Liver (tissue), 9 donors: ENCODE results near the gene AMIGO2. TPM values are rescaled to one million over a fixed set of nuclear protein-coding genes. Genes with fewer than 3 reads are reported as not detected.

Source experiments
- DNase-seq: peaks from one replicate; pipeline ENCODE4 v3.0.0-alpha.2; 2017; ENCODE audit warnings: low spot score
- H3K27ac ChIP-seq, 2 donors: one replicate each; pipeline ENCODE4 v1.7.0; 2013; ENCODE audit warnings: inconsistent platforms in 2 of 2, low read length in 2 of 2, control low read depth in 1 of 2, low read depth in 1 of 2, mild to moderate bottlenecking in 1 of 2
- H3K27me3 ChIP-seq, 4 donors: one replicate each; pipeline versions ENCODE4 v1.6.1 to v1.7.0; 2013; ENCODE audit warnings: low read length in 3 of 4, inconsistent platforms in 1 of 4, mild to moderate bottlenecking in 1 of 4, moderate library complexity in 1 of 4; ENCODE audit not compliant: control insufficient read depth in 4 of 4, insufficient read depth in 4 of 4
- H3K36me3 ChIP-seq, 4 donors: one replicate each; pipeline versions ENCODE4 v1.6.1 to v1.7.0; 2013; ENCODE audit warnings: low read length in 3 of 4, mild to moderate bottlenecking in 3 of 4, low read depth in 1 of 4, moderate library complexity in 1 of 4; ENCODE audit not compliant: control insufficient read depth in 4 of 4, insufficient read depth in 3 of 4
- H3K4me1 ChIP-seq, 4 donors: one replicate each; pipeline versions ENCODE4 v1.6.1 to v1.7.0; 2013; ENCODE audit warnings: low read length in 3 of 4, mild to moderate bottlenecking in 3 of 4, moderate library complexity in 1 of 4; ENCODE audit not compliant: control insufficient read depth in 4 of 4, insufficient read depth in 4 of 4
- H3K4me3 ChIP-seq, 3 donors: one replicate each; pipeline versions ENCODE4 v1.6.1 to v1.7.0; 2013; ENCODE audit warnings: low read length in 3 of 3, control low read depth in 1 of 3, low read depth in 1 of 3, mild to moderate bottlenecking in 1 of 3
- H3K9ac ChIP-seq, 2 donors: one replicate each; pipeline ENCODE4 v1.7.0; 2013; ENCODE audit warnings: low read length in 2 of 2, mild to moderate bottlenecking in 2 of 2, moderate library complexity in 2 of 2, control low read depth in 1 of 2, low read depth in 1 of 2
- H3K9me3 ChIP-seq, 4 donors: one replicate each; pipeline versions ENCODE4 v1.6.1 to v1.7.0; 2013; ENCODE audit warnings: low read length in 3 of 4; ENCODE audit not compliant: control insufficient read depth in 4 of 4
- ATF3 ChIP-seq: IDR thresholded peaks from 2 replicates; pipeline ENCODE4 v1.6.1; 2016; ENCODE audit warnings: antibody characterized with exemption
- CTCF ChIP-seq: fragments of 150-350 bp; IDR thresholded peaks from 2 replicates; pipeline ENCODE4 v1.5.1; 2017; ENCODE audit warnings: improper control_type of control experiment, low read depth, low read length; ENCODE audit not compliant: missing input control
- FOXA1 ChIP-seq: IDR thresholded peaks from 2 replicates; pipeline ENCODE4 v1.6.1; 2016; ENCODE audit warnings: antibody characterized with exemption
- FOXA2 ChIP-seq: IDR thresholded peaks from 2 replicates; pipeline ENCODE4 v1.6.1; 2016; ENCODE audit warnings: antibody characterized with exemption
- GABPA ChIP-seq, 2 donors: IDR thresholded peaks in 1 of 2; conservative IDR thresholded peaks in 1 of 2; 2 replicates each; pipeline ENCODE4 v1.6.1; 2016; ENCODE audit warnings: antibody characterized with exemption in 2 of 2, mild to moderate bottlenecking in 1 of 2, moderate library complexity in 1 of 2
- HNF4A ChIP-seq, 2 donors: conservative IDR thresholded peaks; 2 replicates each; pipeline ENCODE4 v1.6.1; 2016; ENCODE audit warnings: antibody characterized with exemption in 2 of 2, mild to moderate bottlenecking in 2 of 2
- HNF4G ChIP-seq: IDR thresholded peaks from 2 replicates; pipeline ENCODE4 v1.6.1; 2016; ENCODE audit warnings: antibody characterized with exemption
- JUND ChIP-seq, 2 donors: IDR thresholded peaks; 2 replicates each; pipeline ENCODE4 v1.6.1; 2016; ENCODE audit warnings: antibody characterized with exemption in 2 of 2
- MAX ChIP-seq: IDR thresholded peaks from 2 replicates; pipeline ENCODE4 v1.6.1; 2016; ENCODE audit warnings: antibody characterized with exemption
- RAD21 ChIP-seq, 2 donors: IDR thresholded peaks; 2 replicates each; pipeline ENCODE4 v1.6.1; 2016; ENCODE audit warnings: antibody characterized with exemption in 2 of 2, mild to moderate bottlenecking in 2 of 2
- REST ChIP-seq: IDR thresholded peaks from 2 replicates; pipeline ENCODE4 v1.6.1; 2016; ENCODE audit warnings: antibody characterized with exemption, mild to moderate bottlenecking
- RXRA ChIP-seq, 2 donors: IDR thresholded peaks; 2 replicates each; pipeline ENCODE4 v1.6.1; 2017 to 2018; ENCODE audit warnings: antibody characterized with exemption in 2 of 2, mild to moderate bottlenecking in 1 of 2
- SP1 ChIP-seq: IDR thresholded peaks from 2 replicates; pipeline ENCODE4 v1.6.1; 2018; ENCODE audit warnings: antibody characterized with exemption, mild to moderate bottlenecking
- TAF1 ChIP-seq: conservative IDR thresholded peaks from 2 replicates; pipeline ENCODE4 v1.6.1; 2016; ENCODE audit warnings: antibody characterized with exemption, mild to moderate bottlenecking
- YY1 ChIP-seq: IDR thresholded peaks from 2 replicates; pipeline ENCODE4 v1.6.1; 2016; ENCODE audit warnings: antibody characterized with exemption, mild to moderate bottlenecking
- ZBTB33 ChIP-seq: IDR thresholded peaks from 2 replicates; pipeline ENCODE4 v1.6.1; 2016; ENCODE audit warnings: antibody characterized with exemption
- WGBS: extraction: QIAGEN DNeasy Blood & Tissue Kit; methylation state at CpG from one replicate; pipeline ENCODE4 v1.1.7; 2013; 5-methylcytosine and 5-hydroxymethylcytosine counted together
- polyA plus RNA-seq, 2 donors: library from polyadenylated mRNA; stranded (reverse) in 1 of 2; unstranded in 1 of 2; fragments of 200-250 nt in 1 of 2; fragments of >200 nt in 1 of 2; fragmentation: Nextera tagmentation in 1 of 2; extraction: Ambion mirVana in 1 of 2; gene quantifications; one replicate each; pipeline versions ENCODE4 v1.2.1 to v1.2.3, GENCODE V29; 2013 to 2015
- total RNA-seq, 2 donors: library from RNA; depleted of rRNA; stranded (reverse); fragments of >200 nt; gene quantifications; one replicate each; pipeline ENCODE4 v1.2.3, GENCODE V29; 2014
- donor health status: healthy.
- donor health status: healthy.
- donor health status: healthy.
- donor health status: healthy.
- donor health status: healthy.

AMIGO2 gene
- total and polyA plus RNA-seq, 4 donors: 1.2 to 3.5 (median 2.3) TPM

- Histone ChIP-seq H3K27ac (no peak overlapping the region), H3K27me3 (no peaks in the 10 kb centered on the region), H3K9ac (no peak overlapping the region), H3K9me3 (no peaks in the 10 kb centered on the region), H3K36me3 (no peaks in the 10 kb centered on the region), H3K4me1 (peaks cover 0 to 2% (median 0%) of the 10 kb centered on the region in 4 donors), H3K4me3 (no peak overlapping the region)
- 68% methylated on average over 5 of the region's 5 CpGs for WGBS
- DNase-seq: no peak
- TF ChIP-seq SP1: no peak
- TF ChIP-seq YY1: no peak
- TF ChIP-seq MAX: no peak
- TF ChIP-seq HNF4G: no peak
- no peak for TF ChIP-seq REST
- TF ChIP-seq FOXA1: no peak
- TF ChIP-seq FOXA2: no peak
- TF ChIP-seq HNF4A (conservative IDR thresholded peaks at IDR 0.05): no peak
- TF ChIP-seq JUND (IDR thresholded peaks at IDR 0.05): no peak
- no peak for TF ChIP-seq TAF1
- no peak for TF ChIP-seq RXRA (IDR thresholded peaks at IDR 0.05)
- no peak for TF ChIP-seq GABPA (IDR thresholded peaks at IDR 0.05 in 1 of 2, conservative IDR thresholded peaks at IDR 0.05 in 1 of 2)
These were observed 11.9 kb downstream of the AMIGO2 start for GRCh38 chr12:47067771-47068431.

GRCh38 chr12:47067176-47067575, 12.6 kb downstream of the AMIGO2 start:
- TF ChIP-seq TAF1 (no peak), HNF4G (no peak), FOXA2 (no peak), RAD21 (IDR thresholded peaks at IDR 0.05) (no peak), ZBTB33 (no peak), YY1 (no peak), FOXA1 (no peak), GABPA (IDR thresholded peaks at IDR 0.05 in 1 of 2, conservative IDR thresholded peaks at IDR 0.05 in 1 of 2) (no peak), RXRA (IDR thresholded peaks at IDR 0.05) (no peak), ATF3 (no peak), REST (no peak), CTCF (no peak), JUND (IDR thresholded peaks at IDR 0.05) (no peak)
- no peak overlapping the region for H3K4me3 ChIP-seq
- no peak for DNase-seq
- H3K9me3 ChIP-seq: no peaks in the 10 kb centered on the region
- no peaks in the 10 kb centered on the region for H3K27me3 ChIP-seq
- H3K27ac ChIP-seq: no peak overlapping the region
- no peaks in the 10 kb centered on the region for H3K36me3 ChIP-seq
- no peak overlapping the region for H3K9ac ChIP-seq
- peaks cover 0 to 2% (median 0%) of the 10 kb centered on the region in 4 donors for H3K4me1 ChIP-seq
- WGBS: 99% methylated on average over 1 of the region's 1 CpG
